ENCODE measurements around the gene PRKX.
A peak's percentile ranks its signal among the peaks of the same experiment; 100 is the strongest.
"Not testable (repeated sequence)": the region's sequence is repeated elsewhere in the genome, so short reads cannot be mapped to it uniquely, and the experiment has no call there.

The PRKX gene

DNA sequence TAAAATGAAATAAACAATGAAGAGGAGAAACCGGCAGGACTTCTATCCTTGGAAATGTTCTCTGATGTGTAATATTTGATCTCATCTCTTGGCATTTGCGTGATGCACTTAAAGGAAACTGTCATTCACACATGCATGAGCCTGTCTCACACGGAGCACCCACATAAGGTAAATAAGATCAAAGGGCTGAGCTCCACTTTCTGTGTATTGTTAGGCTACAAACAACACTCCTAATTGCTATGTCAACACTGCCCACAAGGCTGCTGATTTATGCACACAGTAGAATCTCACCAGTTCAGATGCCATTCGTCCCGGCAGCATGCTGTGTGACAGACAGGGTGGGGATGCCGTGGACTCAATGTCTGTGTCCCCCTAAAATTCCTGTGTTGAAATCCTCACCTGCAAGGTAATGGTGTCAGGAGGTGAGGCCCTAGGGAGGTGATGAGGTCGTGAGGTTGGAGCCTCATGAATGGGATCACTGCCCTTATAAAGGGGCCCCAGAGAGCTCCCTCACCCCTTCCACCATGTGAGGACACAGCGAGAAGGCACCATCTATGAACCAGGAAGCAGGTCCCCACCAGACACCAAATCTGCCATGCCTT is 5.7 kb downstream of the PRKX start:
- DNase-seq = peak; percentile 8

DNA sequence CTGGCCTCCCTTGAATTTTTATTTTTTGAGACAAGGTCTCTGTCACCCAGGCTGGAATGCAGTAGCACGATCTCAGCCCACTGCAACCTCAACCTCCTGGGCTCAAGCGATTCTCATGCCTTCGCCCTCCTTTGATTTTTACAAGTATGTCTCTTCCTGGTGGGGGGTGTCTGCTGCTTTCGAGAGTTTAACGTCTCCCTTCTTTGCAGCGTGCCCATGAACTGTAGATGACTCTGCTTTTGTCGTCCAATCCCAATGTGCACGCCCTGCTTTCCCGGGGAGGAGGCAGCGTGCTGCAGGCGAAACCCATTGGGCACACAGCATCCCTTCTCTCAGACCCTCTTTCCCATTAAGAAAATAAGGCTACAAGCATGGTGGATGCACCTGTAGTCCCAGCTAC is 7.0 kb downstream of the PRKX start:
- no peak for DNase-seq

DNA sequence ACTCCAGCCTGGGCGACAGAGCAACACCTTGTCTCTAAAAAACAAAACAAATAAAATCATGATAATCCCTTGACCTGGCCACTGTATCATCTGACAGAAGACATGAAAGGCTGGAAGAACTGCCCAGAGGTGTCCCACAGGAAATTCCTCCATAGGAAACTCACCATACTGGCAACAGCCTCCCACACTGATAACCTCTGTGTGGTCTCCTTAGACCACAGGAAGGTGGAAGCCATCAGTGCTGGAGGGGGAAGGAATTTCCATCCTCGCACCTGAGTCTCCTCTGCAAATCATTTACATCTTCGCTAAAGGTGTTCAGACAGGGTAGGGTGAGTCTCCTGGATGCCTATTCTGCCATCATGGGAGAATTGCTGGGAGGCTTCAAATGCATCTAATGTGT is 10.2 kb downstream of the PRKX start:
- DNase-seq = not testable (repeated sequence)

DNA sequence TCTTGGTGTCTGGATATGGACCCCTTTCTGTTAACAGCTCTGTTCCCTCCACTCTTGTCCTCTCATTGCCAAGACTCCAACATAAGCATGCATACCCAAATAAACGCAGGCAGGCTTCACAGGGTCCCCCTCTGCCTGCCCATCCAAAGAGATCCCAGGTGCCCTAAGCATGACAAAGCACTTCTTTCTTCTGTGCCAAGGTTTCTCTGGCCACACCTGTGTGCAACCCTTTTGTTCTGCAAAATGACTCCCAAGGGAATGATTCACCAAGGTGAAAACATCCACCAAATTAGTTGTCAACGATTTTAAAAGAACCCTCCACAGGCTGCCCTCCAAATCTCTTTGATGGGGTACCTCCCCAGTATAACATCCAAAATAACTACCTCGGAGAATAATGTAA is 11.4 kb downstream of the PRKX start:
- not testable (repeated sequence) for DNase-seq

DNA sequence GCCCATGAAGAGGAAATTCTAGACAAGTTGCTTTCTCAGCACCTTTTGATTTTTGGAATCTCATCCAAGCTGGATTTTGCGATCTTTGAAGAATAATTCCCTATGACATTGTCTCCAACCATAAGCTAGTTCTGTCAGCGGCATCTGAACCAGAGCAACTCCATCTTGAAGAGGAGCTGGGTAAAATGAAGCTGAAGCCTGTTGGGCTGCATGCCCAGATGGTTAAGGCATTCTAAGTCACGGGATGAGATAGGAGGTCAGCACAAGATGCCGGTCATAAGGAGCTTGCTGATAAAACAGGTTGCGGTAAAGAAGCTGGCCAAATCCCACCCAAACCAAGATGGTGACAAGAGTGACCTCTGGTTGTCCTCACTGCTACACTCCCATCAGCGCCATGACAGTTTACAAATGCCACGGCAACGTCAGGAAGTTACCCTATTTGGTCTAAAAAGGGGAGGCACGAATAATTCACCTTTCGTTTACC is 12.0 kb downstream of the PRKX start:
- DNase-seq = not testable (repeated sequence)

DNA sequence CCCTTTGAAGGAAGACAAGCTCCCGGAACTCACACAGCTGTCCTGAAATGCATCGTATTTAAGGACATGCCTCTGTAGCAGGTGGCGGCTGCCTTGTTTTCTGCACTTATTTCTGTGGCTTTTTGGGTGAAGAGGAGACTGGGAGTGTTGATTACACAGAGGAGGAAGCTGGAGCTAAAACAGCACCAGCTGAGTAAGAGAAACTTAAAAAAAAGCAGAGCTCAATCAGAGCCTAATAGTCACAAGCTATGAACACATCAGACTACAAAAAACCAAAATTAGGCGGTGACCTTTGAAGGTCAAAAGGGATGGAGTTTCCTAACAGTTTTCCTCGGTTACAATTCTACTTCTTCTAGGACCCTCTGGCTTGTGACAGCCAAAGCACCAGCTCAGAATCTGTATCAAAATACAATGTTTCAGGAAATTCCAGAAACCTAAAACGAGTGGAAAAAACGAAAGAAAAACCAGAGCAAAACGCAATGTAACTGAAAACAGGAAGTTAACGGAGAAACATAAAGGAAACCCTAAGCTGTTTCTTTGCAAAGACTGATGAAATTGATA is 13.5 kb downstream of the PRKX start:
- no peak for DNase-seq

DNA sequence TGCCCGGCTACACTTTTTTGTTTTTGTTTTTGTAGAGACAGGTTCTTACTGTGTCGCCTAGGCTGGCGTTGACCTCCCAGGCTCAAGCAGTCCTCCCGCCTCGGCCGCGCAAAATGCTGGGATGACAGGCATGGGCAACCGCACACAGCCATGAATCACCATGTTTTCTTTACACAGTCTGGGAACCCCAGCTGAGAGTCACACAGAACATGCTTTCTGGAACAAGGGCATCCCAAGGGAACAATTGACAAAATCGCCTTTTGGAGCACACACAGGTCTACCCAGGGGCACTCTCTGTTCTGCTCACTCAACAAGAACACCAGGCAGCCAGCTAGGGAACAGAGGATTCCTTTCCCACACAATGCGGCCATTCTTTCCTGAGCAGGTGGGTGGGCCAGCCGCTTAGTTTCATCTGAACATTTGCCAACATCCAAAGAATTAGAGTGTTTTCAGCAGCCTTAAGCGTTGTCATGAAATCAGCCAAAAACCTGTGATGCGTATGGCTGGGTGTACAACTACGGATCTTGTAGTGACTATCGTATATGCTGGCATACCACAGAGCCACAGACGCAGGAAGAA is 15.7 kb downstream of the PRKX start:
- peak; percentile 42 for DNase-seq

DNA sequence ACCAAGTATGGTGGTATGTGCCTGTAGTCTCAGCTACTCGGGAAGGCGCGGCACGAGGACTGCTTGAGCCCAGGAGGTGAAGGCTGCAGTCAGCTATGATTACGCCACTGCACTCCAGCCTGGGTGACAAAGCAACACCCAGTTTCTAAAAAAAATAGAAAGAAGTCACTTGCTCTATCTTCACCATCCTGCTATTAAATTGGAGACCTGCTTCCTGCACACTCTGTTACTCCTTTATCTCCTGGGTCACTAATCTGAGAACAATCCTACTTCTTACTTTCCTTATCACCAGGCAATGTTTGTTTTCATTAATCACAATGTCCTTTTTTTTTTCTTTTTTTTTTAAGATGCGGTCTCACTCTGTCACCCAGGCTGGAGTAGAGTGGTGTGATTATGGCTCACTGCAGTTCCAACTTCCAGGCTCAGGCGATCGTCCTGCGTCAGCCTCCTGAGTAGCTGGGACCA is 16.2 kb downstream of the PRKX start:
- DNase-seq = no peak

DNA sequence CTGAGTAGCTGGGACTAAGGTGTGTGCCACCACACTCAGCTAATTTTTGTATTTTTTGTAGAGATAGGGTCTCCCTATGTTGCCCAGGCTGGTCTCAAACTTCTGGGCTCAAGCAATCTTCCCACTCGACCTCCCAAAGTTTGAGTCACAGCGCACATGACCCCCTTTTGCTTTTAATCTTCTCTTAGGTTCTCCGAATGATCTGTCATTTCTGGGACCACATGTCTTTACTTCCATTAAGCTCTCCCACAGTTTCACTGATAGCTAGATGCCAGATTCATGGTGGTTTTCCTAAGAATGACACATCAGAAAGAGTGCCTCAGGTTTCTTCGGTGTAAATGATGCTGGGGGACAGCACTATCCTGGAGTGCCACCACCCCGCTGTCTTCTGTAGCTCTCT is 17.9 kb downstream of the PRKX start:
- DNase-seq = no peak

DNA sequence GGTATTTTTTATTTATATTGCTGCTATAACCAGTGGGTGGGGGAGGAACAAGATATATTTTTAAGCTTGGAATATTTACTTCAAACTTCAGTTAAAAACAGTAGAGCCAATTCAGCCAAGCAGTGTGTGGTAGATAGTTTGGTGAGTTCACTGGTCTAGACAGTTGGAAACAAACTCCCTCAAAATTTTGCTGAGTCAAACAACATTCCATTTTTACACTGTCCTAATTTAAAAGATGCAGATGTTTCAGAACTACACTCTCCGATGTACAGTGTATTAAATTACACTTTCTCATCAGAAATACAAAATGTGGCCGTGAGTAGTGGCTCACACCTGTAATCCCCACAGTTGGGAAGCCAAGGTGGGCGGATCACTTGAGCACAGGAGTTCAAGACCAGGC is 23.3 kb downstream of the PRKX start:
- no peak for DNase-seq

DNA sequence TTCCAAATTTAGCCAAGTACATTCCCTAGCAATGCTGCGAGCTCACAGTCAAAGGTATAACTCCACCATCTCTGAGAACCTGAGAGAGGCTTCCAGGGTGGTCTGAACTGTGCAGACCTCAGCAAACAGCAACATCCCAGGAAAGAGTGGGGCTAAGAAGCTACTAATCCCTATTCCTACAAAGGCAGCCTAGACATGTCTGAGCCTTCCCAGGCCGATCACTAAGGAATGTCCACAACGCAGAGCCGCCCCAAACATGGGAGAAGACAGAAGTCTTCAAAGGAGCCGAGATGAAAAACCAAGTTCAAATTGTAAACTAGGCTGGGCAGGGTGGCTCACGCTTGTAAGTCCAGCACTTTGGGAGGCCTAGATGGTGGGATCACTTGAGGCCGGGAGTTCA is 30.2 kb downstream of the PRKX start:
- not testable (repeated sequence) for DNase-seq

DNA sequence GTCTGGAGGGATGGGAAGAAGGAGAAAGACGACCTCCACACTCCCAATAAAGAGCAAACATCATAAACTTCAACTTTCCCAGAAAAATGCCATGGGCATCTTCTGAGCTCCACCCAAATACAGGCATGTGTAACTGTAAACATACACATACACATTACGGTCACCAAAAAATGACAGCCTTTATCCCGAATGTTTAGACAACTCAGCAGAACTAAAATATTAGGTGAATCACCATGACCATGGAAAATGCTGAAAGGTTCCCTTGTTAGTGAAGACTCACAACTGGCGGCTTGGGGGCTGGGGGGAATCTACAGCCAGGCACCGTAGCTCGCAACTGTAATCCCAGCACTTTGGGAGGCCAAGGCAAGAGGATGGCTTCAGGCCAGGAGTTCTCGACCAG is 33.0 kb downstream of the PRKX start:
- DNase-seq = no peak

DNA sequence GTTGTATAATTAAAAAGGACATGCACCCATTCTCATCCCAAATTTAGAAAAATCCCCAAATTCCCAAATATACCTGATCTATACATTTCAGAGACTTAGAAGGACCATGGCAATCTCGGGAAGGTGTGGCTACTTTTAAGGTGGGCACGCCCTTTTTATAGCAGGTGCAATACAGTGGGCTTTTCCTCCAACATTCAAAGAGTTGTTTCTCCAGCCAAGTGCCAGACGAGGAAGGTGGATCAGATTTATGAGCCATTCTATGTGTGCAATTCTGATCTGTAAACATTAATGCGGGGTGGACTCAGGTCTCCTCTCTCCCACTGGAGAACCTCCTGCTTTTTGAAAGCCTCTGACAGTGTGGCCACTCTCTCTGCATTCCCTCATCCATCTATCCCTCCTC is 33.8 kb downstream of the PRKX start:
- no peak for DNase-seq

DNA sequence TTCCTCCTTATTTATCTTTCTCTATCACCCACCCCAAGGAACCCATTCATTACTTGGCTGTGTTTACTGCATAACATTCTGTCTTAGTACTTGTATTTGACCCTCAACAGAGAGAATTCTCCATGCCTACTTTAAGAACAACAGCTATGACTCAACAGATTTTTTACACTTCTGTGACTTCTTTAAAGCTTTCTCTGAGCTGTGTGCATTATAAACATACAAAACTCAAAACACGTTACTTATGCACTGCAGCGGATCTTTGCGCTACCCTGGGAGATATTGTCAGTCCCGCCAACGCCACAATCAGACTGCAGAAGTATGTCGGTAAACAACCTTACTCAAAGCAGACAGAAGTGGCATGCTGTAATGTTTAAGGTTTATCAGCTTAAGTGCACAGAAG is 35.1 kb downstream of the PRKX start:
- DNase-seq = no peak

DNA sequence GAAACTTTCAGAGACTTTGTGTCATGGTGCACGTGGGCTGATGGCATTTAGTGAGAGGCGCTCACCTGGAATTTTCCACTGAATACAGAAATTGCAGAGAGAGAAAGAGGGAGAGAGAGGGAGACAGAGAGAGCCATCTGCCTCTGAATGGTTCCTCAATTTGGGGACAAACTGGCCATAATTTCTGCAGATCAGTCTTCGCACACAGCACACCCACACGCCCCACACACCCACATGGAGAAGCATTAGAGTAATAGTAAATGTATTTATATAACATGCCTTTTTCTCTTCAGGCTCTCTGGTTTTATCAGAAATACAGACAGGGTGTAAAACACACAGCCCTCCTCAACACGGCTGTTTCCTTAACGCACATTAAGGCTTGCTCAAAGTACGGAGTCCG is 38.6 kb downstream of the PRKX start:
- no peak for DNase-seq

DNA sequence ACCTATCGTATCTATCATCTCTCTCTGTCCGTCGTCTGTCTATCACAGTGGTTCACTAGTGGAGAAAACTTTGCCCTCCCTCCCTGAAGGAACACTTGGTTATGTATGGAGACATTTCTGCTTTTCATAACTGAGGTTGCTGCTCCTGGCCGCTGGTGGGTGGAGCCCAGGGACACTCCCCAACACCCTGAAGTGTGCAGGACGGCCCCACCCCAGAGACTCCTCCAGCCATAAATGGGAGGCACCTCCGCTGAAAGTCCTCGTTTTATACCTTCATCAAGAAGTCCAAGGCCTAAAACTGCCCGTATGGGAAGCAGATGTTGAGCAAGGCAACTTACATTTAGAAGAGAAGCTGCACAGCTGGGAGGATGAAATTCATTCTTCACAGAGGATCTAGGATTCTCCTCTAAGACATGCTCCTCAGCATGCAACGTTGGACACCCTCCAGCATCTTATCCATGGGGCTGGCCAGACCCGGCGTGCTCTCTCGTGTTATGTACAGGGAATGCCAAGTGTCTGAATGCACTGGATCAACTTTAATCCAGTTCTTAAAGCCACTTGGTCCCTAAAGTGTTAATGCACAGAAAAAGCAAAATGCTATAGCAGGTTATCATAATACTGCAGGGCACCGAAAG is 43.5 kb downstream of the PRKX start:
- DNase-seq = no peak

DNA sequence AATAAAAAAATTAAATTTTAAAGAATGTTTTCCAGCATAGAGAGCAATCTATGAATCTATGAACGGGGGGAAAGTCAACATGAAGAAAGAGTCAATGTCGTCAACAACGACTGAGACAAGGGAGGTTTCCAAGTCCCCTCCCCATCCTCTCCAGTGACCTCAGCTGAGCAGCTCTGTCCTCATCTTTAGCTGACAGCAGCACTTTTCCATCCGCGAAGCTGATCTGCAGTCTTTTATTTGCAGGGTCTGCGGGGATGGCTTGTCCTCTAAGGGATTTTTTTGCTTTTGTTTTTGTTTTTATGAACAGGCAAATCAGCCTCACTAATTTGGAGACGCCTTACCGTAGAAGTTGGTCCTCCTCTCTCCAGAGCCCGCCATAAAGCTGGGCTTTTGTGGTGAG is 46.5 kb downstream of the PRKX start:
- no peak for DNase-seq

DNA sequence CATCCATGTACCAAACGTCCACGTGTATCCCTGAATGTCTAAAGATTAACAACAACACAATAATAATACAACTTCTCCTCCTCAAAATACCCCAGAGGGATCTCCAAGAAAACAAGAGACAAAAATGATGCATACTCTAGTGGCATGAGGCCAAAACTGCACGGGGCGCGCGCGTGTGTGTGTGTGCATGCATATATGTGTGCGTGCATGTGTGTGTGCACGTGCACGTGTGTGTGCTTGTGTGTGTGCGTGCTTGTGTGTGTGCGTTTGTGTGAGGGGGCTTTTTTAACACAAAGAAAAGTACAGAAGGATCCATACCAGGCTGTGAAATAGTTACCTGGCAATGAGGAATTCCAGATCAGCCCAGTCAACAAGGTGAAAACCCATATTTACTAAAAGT is 48.5 kb downstream of the PRKX start:
- DNase-seq = no peak

DNA sequence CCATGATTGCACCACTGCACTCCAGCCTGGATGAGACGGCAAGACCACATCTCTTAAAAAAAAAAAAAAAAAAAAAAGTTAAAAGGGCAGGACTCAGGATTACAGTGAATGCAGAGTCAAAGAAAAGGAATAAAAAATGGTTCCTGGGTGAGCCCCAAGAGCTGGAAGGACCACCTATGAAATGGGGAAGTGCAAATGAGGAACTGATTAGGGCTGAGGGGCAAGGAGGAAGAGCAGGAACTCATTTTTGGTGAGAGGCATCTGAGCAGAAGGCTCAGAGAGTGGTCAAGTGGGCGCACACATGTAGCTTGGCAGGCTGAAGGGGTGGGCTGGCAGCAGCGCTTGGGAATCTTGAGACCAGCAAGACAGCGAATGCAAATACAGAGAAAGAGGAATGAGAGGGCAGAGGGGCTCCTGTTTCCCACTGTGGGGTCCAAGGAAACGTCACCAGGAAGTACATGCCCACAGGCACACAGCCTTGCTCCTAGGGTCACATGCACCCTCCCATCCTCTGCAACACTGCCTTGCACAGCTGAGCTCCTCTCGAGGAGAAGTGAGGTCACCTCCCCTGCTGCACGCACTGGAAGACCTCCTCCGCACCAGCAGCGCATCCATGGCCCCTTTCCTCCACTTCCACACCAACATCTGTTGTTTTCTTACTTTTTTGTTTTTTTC is 49.7 kb downstream of the PRKX start:
- not testable (repeated sequence) for DNase-seq

DNA sequence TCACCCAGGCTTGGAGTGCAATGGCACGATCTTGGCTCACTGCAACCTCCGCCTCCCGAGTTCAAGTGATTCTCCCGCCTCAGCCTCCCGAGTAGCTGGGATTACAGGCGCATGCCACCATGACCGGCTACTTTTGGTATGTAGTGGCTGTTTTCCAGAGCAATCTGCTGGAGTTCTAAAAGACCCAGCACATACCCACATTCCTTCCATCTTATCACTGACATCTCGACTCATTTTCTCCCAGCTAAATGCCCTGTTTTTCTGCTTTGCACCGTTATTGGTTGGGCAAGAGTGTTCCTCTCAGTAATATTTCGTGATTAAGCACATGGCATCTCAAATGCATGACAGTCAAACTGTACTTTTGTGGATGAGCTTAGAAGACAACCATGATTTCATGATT is 53.7 kb downstream of the PRKX start:
- no peak for DNase-seq

DNA sequence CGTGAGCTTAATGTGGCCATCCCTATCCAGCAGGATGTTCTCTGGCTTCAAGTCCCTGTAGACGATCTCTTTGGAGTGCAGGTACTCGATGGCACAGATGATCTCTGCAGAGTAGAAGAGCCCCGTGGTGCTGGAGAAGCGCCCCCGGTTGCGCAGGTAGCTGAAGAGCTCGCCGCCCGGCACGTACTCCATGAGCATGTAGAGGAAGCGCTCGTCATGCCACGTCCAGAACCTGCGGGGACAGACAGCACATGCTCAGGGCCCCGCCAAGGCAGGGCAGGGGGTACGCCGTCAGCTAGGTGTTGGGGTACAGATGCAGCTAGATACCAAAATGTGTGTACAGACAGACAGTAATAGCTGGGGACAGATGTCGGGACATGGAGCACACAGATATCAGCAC is 58.3 kb downstream of the PRKX start:
- DNase-seq = no peak

DNA sequence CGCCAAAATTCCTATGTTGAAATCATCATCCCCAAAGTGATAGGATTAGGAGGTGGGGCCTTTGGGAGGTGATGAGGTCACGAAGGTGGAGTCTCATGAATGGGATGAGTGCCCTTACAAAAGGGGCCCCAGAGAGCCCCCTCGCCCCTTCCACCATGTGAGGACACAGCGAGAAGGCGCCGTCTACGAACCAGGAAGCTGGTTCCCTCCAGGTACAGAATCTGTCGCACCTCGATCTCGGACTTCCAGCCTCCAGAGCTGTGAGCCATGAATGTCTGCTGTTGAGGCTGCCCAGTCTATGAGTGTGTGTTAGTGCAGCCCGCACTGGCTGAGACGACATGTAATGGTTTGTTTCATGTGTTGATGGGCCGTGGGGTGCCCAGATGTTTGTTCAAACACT is 60.3 kb downstream of the PRKX start:
- no peak for DNase-seq

DNA sequence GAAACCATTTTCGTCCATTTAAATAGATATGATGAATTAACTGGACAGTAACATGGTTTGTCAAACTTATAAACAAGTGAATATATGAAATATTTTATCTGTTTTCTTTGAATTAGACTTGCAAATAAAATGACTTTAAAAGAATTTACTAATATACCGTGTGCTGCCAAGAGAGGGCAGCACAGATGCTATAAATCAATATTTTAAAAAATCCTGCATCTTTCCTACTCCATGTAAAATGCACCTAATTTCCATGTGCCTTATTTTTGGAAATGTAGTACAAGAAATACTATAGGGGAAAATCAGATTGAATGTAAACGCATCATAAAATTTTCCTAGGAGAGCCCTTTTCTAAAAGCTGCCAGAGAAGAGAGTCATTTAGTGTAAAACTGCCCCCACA is 62.2 kb downstream of the PRKX start:
- DNase-seq = no peak

DNA sequence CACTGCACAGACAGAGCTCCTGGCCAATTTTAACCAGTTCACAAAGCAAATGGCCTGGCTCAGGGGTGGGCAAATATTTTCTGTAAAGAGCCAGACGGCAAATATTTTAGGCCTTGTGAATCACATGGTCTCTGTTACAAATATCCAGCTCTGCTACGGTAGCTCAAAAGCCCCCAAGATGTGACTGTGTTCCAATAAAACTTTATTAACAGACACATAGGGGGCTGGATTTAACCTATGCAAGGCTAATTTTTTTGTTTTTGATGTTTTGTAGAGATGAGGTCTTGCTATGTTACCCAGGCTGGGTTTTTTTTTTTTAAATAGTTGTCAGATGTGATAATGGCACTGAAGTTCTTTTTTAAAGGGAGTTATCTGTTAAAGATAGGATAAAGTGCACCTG is 65.4 kb downstream of the PRKX start:
- no peak for DNase-seq
